HCT116 (cell line): Measurements from ENCODE around the gene SQSTM1. TPM values are rescaled to one million over a fixed set of nuclear protein-coding genes. Genes with fewer than 3 reads are reported as not detected.

Source experiments
- ATAC-seq: fragments of 200-7000 bp; cut with Tn5 transposase; 2 replicates; pipeline ENCODE4 v1.9.1; 2020; ENCODE audit warnings: mild to moderate bottlenecking, moderate library complexity
- BruUV-seq: library from RNA; stranded (reverse); fragments of 400-500 nt; replicated peaks from 2 replicates; lab custom pipeline; 2021; lab: Mats Ljungman, UMichigan
- CTCF ChIA-PET: fragments of 300-600 bp; sonication (Branson Sonifier 250); formaldehyde crosslinking; loops from one replicate; lab custom pipeline; 2021; ENCODE audit warnings: antibody characterized with exemption; lab: Charles Lee
- POLR2A ChIA-PET: fragments of 300-600, 350-600 bp; sonication (Branson Sonifier 250); formaldehyde crosslinking; loops from one replicate; lab custom pipeline; 2021; ENCODE audit warnings: antibody characterized with exemption; lab: Charles Lee
- RAD21 ChIA-PET, 2 experiments: fragments of 300-600 bp; sonication (Branson Sonifier 250); formaldehyde crosslinking; loops; one replicate each; lab custom pipeline; 2023; ENCODE audit warnings: low total read pairs in 2 of 2; ENCODE audit not compliant: uncharacterized antibody in 2 of 2, unreplicated experiment in 2 of 2, low non-redundant PET in 1 of 2; lab: Charles Lee
- DNase-seq: peaks from one replicate; pipeline ENCODE4 v3.0.0-alpha.2; 2010; ENCODE audit warnings: low read depth, low spot score
- H2AFZ ChIP-seq: fragments of 200-600 bp; shearing (Covaris generic), sonication (generic); 2 replicates; pipeline ENCODE4 v1.6.1; 2017; ENCODE audit warnings: low read depth, mixed run types, mixed read lengths, antibody characterized with exemption, low read length; ENCODE audit not compliant: poor library complexity, severe bottlenecking
- H3K27ac ChIP-seq: 2 replicates; pipeline ENCODE4 v1.5.1; 2012; ENCODE audit warnings: low read depth, low read length
- H3K27me3 ChIP-seq: fragments of 200-600 bp; sonication (generic); 2 replicates; pipeline ENCODE4 v1.6.1; 2016; ENCODE audit warnings: mixed run types, low read length, mixed read lengths; ENCODE audit not compliant: insufficient read depth
- H3K36me3 ChIP-seq, 2 experiments: fragments of 200-500 bp in 1 of 2; fragments of 200-600 bp in 1 of 2; sonication (Bioruptor generic) in 1 of 2; sonication (generic) in 1 of 2; 2 replicates each; pipeline versions ENCODE4 v1.5.1 to v1.6.1; 2014 to 2016; ENCODE audit warnings: low read length in 2 of 2, inconsistent platforms in 1 of 2, mixed read lengths in 1 of 2, mixed run types in 1 of 2; ENCODE audit not compliant: insufficient read depth in 2 of 2, control insufficient read depth in 1 of 2
- H3K4me1 ChIP-seq, 2 experiments: fragments of 200-600 bp in 1 of 2; sonication (generic) in 1 of 2; 2 replicates each; pipeline versions ENCODE4 v1.5.1 to v1.6.1; 2012 to 2017; ENCODE audit warnings: low read length in 2 of 2, inconsistent platforms in 1 of 2, mild to moderate bottlenecking in 1 of 2, mixed read lengths in 1 of 2, mixed run types in 1 of 2, moderate library complexity in 1 of 2; ENCODE audit not compliant: insufficient read depth in 2 of 2, control insufficient read depth in 1 of 2
- H3K4me2 ChIP-seq: fragments of 200-600 bp; sonication (generic); 2 replicates; pipeline ENCODE4 v1.6.1; 2017; ENCODE audit warnings: mixed run types, low read length, mixed read lengths
- H3K4me3 ChIP-seq, 2 experiments: fragments of 200-600 bp in 1 of 2; sonication (generic) in 1 of 2; replicated peaks in 1 of 2; 2 replicates each; pipeline ENCODE4 v1.5.1; 2011 to 2016; ENCODE audit warnings: low read length in 2 of 2, control low read depth in 1 of 2, low read depth in 1 of 2, mild to moderate bottlenecking in 1 of 2, mixed read lengths in 1 of 2, mixed run types in 1 of 2
- H3K79me2 ChIP-seq: fragments of 200-600 bp; sonication (generic); 2 replicates; pipeline ENCODE4 v1.6.1; 2017; ENCODE audit warnings: mild to moderate bottlenecking, mixed run types, low read length, moderate library complexity, mixed read lengths; ENCODE audit not compliant: insufficient read depth
- H3K9ac ChIP-seq: fragments of 200-600 bp; sonication (generic); 2 replicates; pipeline ENCODE4 v1.6.1; 2016; ENCODE audit warnings: low read length, mixed read lengths
- H3K9me2 ChIP-seq: fragments of 200-600 bp; sonication (generic), shearing (Covaris generic); 2 replicates; pipeline ENCODE4 v1.6.1; 2017; ENCODE audit warnings: mixed run types, mild to moderate bottlenecking, moderate library complexity; ENCODE audit not compliant: insufficient read depth
- H3K9me3 ChIP-seq, 2 experiments: fragments of 200-500 bp in 1 of 2; fragments of 200-600 bp in 1 of 2; sonication (Bioruptor generic) in 1 of 2; sonication (generic) in 1 of 2; 2 replicates each; pipeline ENCODE4 v1.6.1; 2014 to 2017; ENCODE audit warnings: low read length in 2 of 2, mixed read lengths in 2 of 2, inconsistent platforms in 1 of 2, low read depth in 1 of 2, mild to moderate bottlenecking in 1 of 2, mixed run types in 1 of 2, moderate library complexity in 1 of 2; ENCODE audit not compliant: control insufficient read depth in 1 of 2, insufficient read depth in 1 of 2
- H4K20me1 ChIP-seq: fragments of 200-600 bp; sonication (generic), shearing (Covaris generic); 2 replicates; pipeline ENCODE4 v1.6.1; 2017; ENCODE audit warnings: mixed run types, mild to moderate bottlenecking, moderate library complexity; ENCODE audit not compliant: insufficient read depth
- CTCF ChIP-seq, 3 experiments: fragments of 200-600 bp in 1 of 3; sonication (generic) in 1 of 3; IDR thresholded peaks in 2 of 3; conservative IDR thresholded peaks in 1 of 3; 2 replicates each; pipeline ENCODE4 v1.5.1; 2012 to 2017; ENCODE audit warnings: low read depth in 2 of 3, low read length in 2 of 3, antibody characterized with exemption in 1 of 3, borderline replicate concordance in 1 of 3, control low read depth in 1 of 3, mild to moderate bottlenecking in 1 of 3, mixed read lengths in 1 of 3, mixed run types in 1 of 3, moderate library complexity in 1 of 3; ENCODE audit not compliant: insufficient read depth in 1 of 3
- EGR1 ChIP-seq: IDR thresholded peaks from 2 replicates; pipeline ENCODE4 v1.6.1; 2012; ENCODE audit warnings: low read depth
- FOSL1 ChIP-seq: IDR thresholded peaks from 2 replicates; pipeline ENCODE4 v1.6.1; 2012; ENCODE audit warnings: low read depth
- POLR2A ChIP-seq: IDR thresholded peaks from 2 replicates; pipeline ENCODE4 v1.7.0; 2011; ENCODE audit warnings: borderline replicate concordance; ENCODE audit not compliant: insufficient read depth, insufficient read length; ENCODE audit errors: extremely low read depth
- RAD21 ChIP-seq: IDR thresholded peaks from 2 replicates; pipeline ENCODE4 v1.6.1; 2012; ENCODE audit warnings: low read depth, mild to moderate bottlenecking
- REST ChIP-seq: IDR thresholded peaks from 2 replicates; pipeline ENCODE4 v1.6.1; 2012; ENCODE audit warnings: low read depth
- SRF ChIP-seq: IDR thresholded peaks from 2 replicates; pipeline ENCODE4 v1.6.1; 2012; ENCODE audit warnings: low read depth
- TCF7L2 ChIP-seq: IDR thresholded peaks from 2 replicates; pipeline ENCODE4 v1.7.0; 2011; ENCODE audit warnings: borderline replicate concordance, inconsistent platforms; ENCODE audit not compliant: insufficient read depth, insufficient read length; ENCODE audit errors: extremely low read depth
- YY1 ChIP-seq: IDR thresholded peaks from 2 replicates; pipeline ENCODE4 v1.6.1; 2011; ENCODE audit warnings: low read length, low read depth, moderate library complexity, mild to moderate bottlenecking; ENCODE audit not compliant: insufficient replicate concordance; ENCODE audit errors: extremely low read depth
- intact Hi-C: fragments of 100-400 bp; cut with micrococcal nuclease; formaldehyde crosslinking; loops from 2 replicates; pipeline ENCODE4 v1.10.0; 2022
- total RNA-seq: library from RNA; stranded (reverse); gene quantifications from one replicate; pipeline ENCODE4 v1.2.1, GENCODE V29; 2021; ENCODE audit not compliant: unreplicated experiment

SQSTM1 gene
- total RNA-seq, 1 experiment from 2014 or later = 299 TPM

- intact Hi-C loops = loop anchor here (2.0 kb wide), 1 partner anchor 31 kb away; no protein-coding TSS in a partner anchor
- no peaks in the 10 kb centered on the region for H3K9me2 ChIP-seq
- H3K9ac ChIP-seq = peak within 1 kb of the TSS; percentile 88
- H2AFZ ChIP-seq = no peak within 1 kb of the TSS
- no peaks in the 10 kb centered on the region for H4K20me1 ChIP-seq
- H3K4me3 ChIP-seq = peak within 1 kb of the TSS; percentile 65 to 84
- TF ChIP-seq POLR2A (no peak), FOSL1 (no peak), TCF7L2 (no peak)
- TF ChIP-seq, all 23 proteins: peak for 0
- no peaks in the 10 kb centered on the region for H3K9me3 ChIP-seq
- ChIA-PET POLR2A (no interaction called here), CTCF (no interaction called here), RAD21 (no interaction called here)
- no TSS peak for BruUV-seq
- peak within 1 kb of the TSS; percentile 99 for H3K27ac ChIP-seq
- H3K79me2 ChIP-seq = peaks cover 11% of the 10 kb centered on the region; the same call in 1 of the 2 replicates
- peak within 1 kb of the TSS; percentile 99 for H3K4me2 ChIP-seq
- peaks cover 9 to 22% of the 10 kb centered on the region in 2 experiments; a peak in 3 of 4 replicates for H3K4me1 ChIP-seq
- H3K36me3 ChIP-seq = peaks cover 0 to 6% of the 10 kb centered on the region in 2 experiments; a peak in 1 of 4 replicates
- H3K27me3 ChIP-seq = no peaks in the 10 kb centered on the region
- ATAC-seq = no peak
- no peak for DNase-seq
These were observed 27.1 kb upstream of the SQSTM1 start, which contains the start of gene LTC4S for GRCh38 chr5:179793468-179794139. Gene LTC4S, plus strand, starts transcription at chr5:179793986. Its CDS starts 95 bp downstream, at chr5:179794081.

- intact Hi-C loops = loop anchor here (2.0 kb wide), 1 partner anchor 31 kb away; no protein-coding TSS in a partner anchor
- H3K36me3 ChIP-seq = peaks cover 0 to 11% of the 10 kb centered on the region in 2 experiments; a peak in 1 of 4 replicates
- peak overlapping the region; percentile 99 for H3K4me2 ChIP-seq
- no peak for TF ChIP-seq EGR1
- no peak for TF ChIP-seq SRF
- TF ChIP-seq CTCF (IDR thresholded peaks at IDR 0.05 in 2 of 3, conservative IDR thresholded peaks at IDR 0.05 in 1 of 3; ENCODE audit: borderline replicate concordance in 1 of 3, insufficient read depth in 1 of 3, low read depth in 2 of 3, low read length in 2 of 3) = no peak
- TF ChIP-seq YY1 = no peak
- TF ChIP-seq RAD21 = no peak
- no peak for TF ChIP-seq REST
- TF ChIP-seq TCF7L2 = no peak
- RAD21 ChIA-PET = no interaction called here
- H4K20me1 ChIP-seq = no peaks in the 10 kb centered on the region
- no peak overlapping the region for H2AFZ ChIP-seq
- H3K9me3 ChIP-seq = no peaks in the 10 kb centered on the region
- peaks cover 11% of the 10 kb centered on the region; the same call in 1 of the 2 replicates for H3K79me2 ChIP-seq
- H3K4me3 ChIP-seq = peak overlapping the region; percentile 65 to 84; a peak in 3 of 4 replicates
- ATAC-seq = no peak
- H3K27me3 ChIP-seq = no peaks in the 10 kb centered on the region
- H3K27ac ChIP-seq = peak overlapping the region; percentile 99; the same call in 1 of the 2 replicates
- CTCF ChIA-PET = no interaction called here
- no peaks in the 10 kb centered on the region for H3K9me2 ChIP-seq
- no peak for DNase-seq
- BruUV-seq = no TSS peak
- H3K4me1 ChIP-seq = peaks cover 9 to 22% of the 10 kb centered on the region in 2 experiments; a peak in 3 of 4 replicates
- H3K9ac ChIP-seq = no peak overlapping the region; the same call in 1 of the 2 replicates
- POLR2A ChIA-PET = no interaction called here
These were observed 26.5 kb upstream of the SQSTM1 start for GRCh38 chr5:179794171-179794570.
